A549 (cell line): Measurements from ENCODE around the gene ZMIZ2.

Experiments
- CHD2 ChIP-seq: fragments of 150-350 bp; IDR thresholded peaks from 2 replicates; pipeline ENCODE4 v1.6.1; 2014; ENCODE audit warnings: low read length; ENCODE audit not compliant: partially characterized antibody
- CTCF ChIP-seq: fragments of >200 bp; sonication (Bioruptor Twin); formaldehyde crosslinking; IDR thresholded peaks from 3 replicates; pipeline ENCODE4 v1.5.1; 2016
- EP300 ChIP-seq, 2 experiments: fragments of >200 bp; sonication (Bioruptor Twin); formaldehyde crosslinking; IDR thresholded peaks; 2 replicates in 1 of 2; 3 replicates in 1 of 2; pipeline ENCODE4 v1.6.1; 2016 to 2017
- MAX ChIP-seq: IDR thresholded peaks from 2 replicates; pipeline ENCODE4 v1.6.1; 2012
- MYC ChIP-seq: IDR thresholded peaks from 2 replicates; pipeline ENCODE4 v1.6.1; 2012; ENCODE audit warnings: mild to moderate bottlenecking, inconsistent platforms, low read length, improper control_type of control experiment, borderline replicate concordance
- PBX3 ChIP-seq: IDR thresholded peaks from 2 replicates; pipeline ENCODE4 v1.6.1; 2012
- POLR2A ChIP-seq: IDR thresholded peaks from 2 replicates; pipeline ENCODE4 v1.6.1; 2012; ENCODE audit warnings: mild to moderate bottlenecking, low read length
- RAD21 ChIP-seq, 2 experiments: fragments of >200 bp in 1 of 2; sonication (Bioruptor Twin) in 1 of 2; formaldehyde crosslinking in 1 of 2; IDR thresholded peaks in 1 of 2; conservative IDR thresholded peaks in 1 of 2; 2 replicates in 1 of 2; 3 replicates in 1 of 2; pipeline ENCODE4 v1.6.1; 2012 to 2018; ENCODE audit warnings: inconsistent platforms in 1 of 2
- REST ChIP-seq: fragments of 200-600 bp; sonication (generic); IDR thresholded peaks from 2 replicates; pipeline ENCODE4 v1.6.1; 2016; ENCODE audit warnings: antibody characterized with exemption, mild to moderate bottlenecking, moderate library complexity
- RFX5 ChIP-seq: fragments of 450-650 bp; IDR thresholded peaks from 2 replicates; pipeline ENCODE4 v1.7.1; 2014; ENCODE audit warnings: antibody characterized with exemption, mild to moderate bottlenecking, moderate library complexity
- RNF2 ChIP-seq: fragments of 200-600 bp; sonication (generic); IDR thresholded peaks from 2 replicates; pipeline ENCODE4 v1.6.1; 2016; ENCODE audit warnings: low read depth, mild to moderate bottlenecking, antibody characterized with exemption, moderate library complexity, borderline replicate concordance
- SMC3 ChIP-seq: fragments of >200 bp; sonication (Bioruptor Twin); formaldehyde crosslinking; IDR thresholded peaks from 3 replicates; pipeline ENCODE4 v1.6.1; 2018; ENCODE audit warnings: inconsistent platforms
- TP53 ChIP-seq: fragments of 250-450 bp; sonication (Bioruptor Pico); IDR thresholded peaks from 2 replicates; pipeline ENCODE4 v1.5.0; 2021; ENCODE audit warnings: mild to moderate bottlenecking, moderate library complexity
- ZFP36 ChIP-seq: fragments of 450-650 bp; IDR thresholded peaks from 2 replicates; pipeline ENCODE4 v1.6.1; 2014; ENCODE audit warnings: borderline replicate concordance; ENCODE audit not compliant: partially characterized antibody

- no peak for TF ChIP-seq CTCF
- TF ChIP-seq EP300 (IDR thresholded peaks at IDR 0.05): no peak
- TF ChIP-seq POLR2A: no peak
- no peak for TF ChIP-seq MYC
- TF ChIP-seq ZFP36: no peak
- TF ChIP-seq RFX5: no peak
- TF ChIP-seq RNF2: no peak
- TF ChIP-seq REST: no peak
- no peak for TF ChIP-seq CHD2
- TF ChIP-seq PBX3: no peak
- no peak for TF ChIP-seq RAD21 (conservative IDR thresholded peaks at IDR 0.05 in 1 of 2, IDR thresholded peaks at IDR 0.05 in 1 of 2)
- TF ChIP-seq SMC3: no peak
- no peak for TF ChIP-seq MAX
- no peak for TF ChIP-seq TP53 (CRISPR knock-in tag)
These were observed 21.2 kb downstream of the ZMIZ2 start for GRCh38 chr7:44769776-44770294.
